Measurements from ENCODE around the gene COX5A.

COX5A gene

GRCh38 chr15:74962219-74962618 is 24.3 kb upstream of the COX5A start:
- Histone ChIP-seq H3K36me3 (no peaks in the 10 kb centered on the region), H3K4me1 (ENCODE audit: control insufficient read depth in 1 of 2, insufficient read depth in 1 of 2, low read depth in 1 of 2, low read length in 1 of 2) (peaks cover 7 to 20% of the 10 kb centered on the region in 2 experiments), H3K4me3 (ENCODE audit: low read depth in 1 of 2, low read length in 1 of 2) (no peak overlapping the region), H3K27ac (no peak overlapping the region), H3K27me3 (peaks cover 78% of the 10 kb centered on the region), H3K9me3 (no peaks in the 10 kb centered on the region)
- no peak for TF ChIP-seq CTCF (IDR thresholded peaks at IDR 0.05)

GRCh38 chr15:74961616-74962015 is 23.7 kb upstream of the COX5A start:
- Histone ChIP-seq H3K27ac (no peak overlapping the region), H3K4me3 (ENCODE audit: low read depth in 1 of 2, low read length in 1 of 2) (no peak overlapping the region), H3K27me3 (peaks cover 84% of the 10 kb centered on the region), H3K4me1 (ENCODE audit: control insufficient read depth in 1 of 2, insufficient read depth in 1 of 2, low read depth in 1 of 2, low read length in 1 of 2) (peaks cover 12 to 26% of the 10 kb centered on the region in 2 experiments), H3K9me3 (no peaks in the 10 kb centered on the region), H3K36me3 (no peaks in the 10 kb centered on the region)
- no peak for TF ChIP-seq CTCF (IDR thresholded peaks at IDR 0.05)

- peaks cover 15 to 31% of the 10 kb centered on the region in 2 experiments for H3K4me1 ChIP-seq (ENCODE audit: control insufficient read depth in 1 of 2, insufficient read depth in 1 of 2, low read depth in 1 of 2, low read length in 1 of 2)
- no peaks in the 10 kb centered on the region for H3K36me3 ChIP-seq
- H3K27me3 ChIP-seq: peaks cover 89% of the 10 kb centered on the region
- no peak for TF ChIP-seq CTCF (IDR thresholded peaks at IDR 0.05)
- no peak overlapping the region for H3K27ac ChIP-seq
- no peaks in the 10 kb centered on the region for H3K9me3 ChIP-seq
- no peak overlapping the region for H3K4me3 ChIP-seq (ENCODE audit: low read depth in 1 of 2, low read length in 1 of 2)
These were observed 23.2 kb upstream of the COX5A start for GRCh38 chr15:74960995-74961588.

- Histone ChIP-seq H3K9me3 (no peaks in the 10 kb centered on the region), H3K27me3 (peaks cover 94% of the 10 kb centered on the region), H3K27ac (no peak overlapping the region), H3K36me3 (no peaks in the 10 kb centered on the region), H3K4me1 (ENCODE audit: control insufficient read depth in 1 of 2, insufficient read depth in 1 of 2, low read depth in 1 of 2, low read length in 1 of 2) (peaks cover 23 to 38% of the 10 kb centered on the region in 2 experiments), H3K4me3 (ENCODE audit: low read depth in 1 of 2, low read length in 1 of 2) (no peak overlapping the region)
- no peak for TF ChIP-seq CTCF (IDR thresholded peaks at IDR 0.05)
These were observed 22.4 kb upstream of the COX5A start for GRCh38 chr15:74960286-74960685.

- no peak overlapping the region for H3K27ac ChIP-seq
- H3K36me3 ChIP-seq: no peaks in the 10 kb centered on the region
- H3K9me3 ChIP-seq: no peaks in the 10 kb centered on the region
- H3K27me3 ChIP-seq: peaks cover 98% of the 10 kb centered on the region
- H3K4me3 ChIP-seq (ENCODE audit: low read depth in 1 of 2, low read length in 1 of 2): no peak overlapping the region
- peaks cover 23 to 38% of the 10 kb centered on the region in 2 experiments for H3K4me1 ChIP-seq (ENCODE audit: control insufficient read depth in 1 of 2, insufficient read depth in 1 of 2, low read depth in 1 of 2, low read length in 1 of 2)
- no peak for TF ChIP-seq CTCF (IDR thresholded peaks at IDR 0.05)
These were observed 21.7 kb upstream of the COX5A start for GRCh38 chr15:74959586-74959939.

All from neutrophil (primary cell).